Measurements from ENCODE around the gene CERS6. TPM values are rescaled to one million over a fixed set of nuclear protein-coding genes. Genes with fewer than 3 reads are reported as not detected.

The CERS6 gene
- total RNA-seq, 2 donors from 2014 or later, result 13.7 to 15.8 TPM

- no peak for ATAC-seq (ENCODE audit: insufficient number of reproducible peaks, low FRiP score, low read depth)
- no peaks in the 10 kb centered on the region for H3K9me3 ChIP-seq
- H3K36me3 ChIP-seq, result no peaks in the 10 kb centered on the region
- no peaks in the 10 kb centered on the region for H3K4me1 ChIP-seq (ENCODE audit: control insufficient read depth in 1 of 2, low read depth in 2 of 2)
- no peak overlapping the region for H3K27ac ChIP-seq
- no peak for DNase-seq (ENCODE audit: low spot score)
- no peak overlapping the region for H3K4me3 ChIP-seq
- no peaks in the 10 kb centered on the region for H3K27me3 ChIP-seq (replicated peaks; ENCODE audit: insufficient read depth)
- TF ChIP-seq CTCF (IDR thresholded peaks at IDR 0.05), result no peak
These were observed 244.7 kb downstream of the CERS6 start for GRCh38 chr2:168700615-168701245.

GRCh38 chr2:168702579-168702978 is 246.5 kb downstream of the CERS6 start:
- no peaks in the 10 kb centered on the region for H3K9me3 ChIP-seq
- no peak overlapping the region for H3K4me3 ChIP-seq
- H3K4me1 ChIP-seq (ENCODE audit: control insufficient read depth in 1 of 2, low read depth in 2 of 2), result no peaks in the 10 kb centered on the region
- no peak for DNase-seq (ENCODE audit: low spot score)
- no peak for TF ChIP-seq CTCF (IDR thresholded peaks at IDR 0.05)
- H3K36me3 ChIP-seq, result no peaks in the 10 kb centered on the region
- ATAC-seq (ENCODE audit: insufficient number of reproducible peaks, low FRiP score, low read depth), result no peak
- H3K27me3 ChIP-seq (replicated peaks; ENCODE audit: insufficient read depth), result no peaks in the 10 kb centered on the region
- no peak overlapping the region for H3K27ac ChIP-seq

- Histone ChIP-seq H3K4me3 (no peak overlapping the region), H3K4me1 (ENCODE audit: control insufficient read depth in 1 of 2, low read depth in 2 of 2) (no peaks in the 10 kb centered on the region), H3K27me3 (replicated peaks; ENCODE audit: insufficient read depth) (no peaks in the 10 kb centered on the region), H3K9me3 (no peaks in the 10 kb centered on the region), H3K27ac (no peak overlapping the region), H3K36me3 (no peaks in the 10 kb centered on the region)
- DNase-seq (ENCODE audit: low spot score), result no peak
- no peak for ATAC-seq (ENCODE audit: insufficient number of reproducible peaks, low FRiP score, low read depth)
- TF ChIP-seq CTCF (IDR thresholded peaks at IDR 0.05), result no peak
These were observed 247.9 kb downstream of the CERS6 start for GRCh38 chr2:168703926-168704325.

GRCh38 chr2:168705534-168706470 is 249.7 kb downstream of the CERS6 start:
- ATAC-seq (ENCODE audit: insufficient number of reproducible peaks, low FRiP score, low read depth), result no peak
- DNase-seq (ENCODE audit: low spot score), result no peak
- Histone ChIP-seq H3K9me3 (no peaks in the 10 kb centered on the region), H3K4me1 (ENCODE audit: control insufficient read depth in 1 of 2, low read depth in 2 of 2) (no peaks in the 10 kb centered on the region), H3K27me3 (replicated peaks; ENCODE audit: insufficient read depth) (no peaks in the 10 kb centered on the region), H3K36me3 (no peaks in the 10 kb centered on the region), H3K4me3 (no peak overlapping the region), H3K27ac (no peak overlapping the region)
- peak; percentile 9 for TF ChIP-seq CTCF (IDR thresholded peaks at IDR 0.05)

- Histone ChIP-seq H3K27ac (no peak overlapping the region), H3K4me3 (no peak overlapping the region), H3K4me1 (ENCODE audit: control insufficient read depth in 1 of 2, low read depth in 2 of 2) (no peaks in the 10 kb centered on the region), H3K9me3 (no peaks in the 10 kb centered on the region), H3K27me3 (replicated peaks; ENCODE audit: insufficient read depth) (no peaks in the 10 kb centered on the region), H3K36me3 (no peaks in the 10 kb centered on the region)
- TF ChIP-seq CTCF (IDR thresholded peaks at IDR 0.05), result no peak
- ATAC-seq (ENCODE audit: insufficient number of reproducible peaks, low FRiP score, low read depth) (no peak), DNase-seq (ENCODE audit: low spot score) (no peak)
These were observed 250.7 kb downstream of the CERS6 start for GRCh38 chr2:168706806-168707205.
